Cardiac fibroblast (primary cell): ENCODE results near the gene NUCB2.
A peak's percentile ranks its signal among the peaks of the same experiment; 100 is the strongest.

Source experiments
- DNase-seq, 2 donors: peaks; one replicate each; pipeline versions ENCODE4 v3.0.0 to v3.0.0-alpha.2; 2010; ENCODE audit warnings: low read depth in 2 of 2
- H3K4me3 ChIP-seq, 2 donors: replicated peaks in 1 of 2; 1 replicate in 1 of 2; 2 replicates in 1 of 2; pipeline ENCODE4 v1.5.1; 2011; ENCODE audit warnings: low read depth in 2 of 2, low read length in 2 of 2, mild to moderate bottlenecking in 2 of 2, moderate library complexity in 1 of 2
- CTCF ChIP-seq: IDR thresholded peaks from one replicate; pipeline ENCODE4 v1.5.1; 2011; ENCODE audit warnings: low read depth, mild to moderate bottlenecking, low read length, inconsistent platforms

The NUCB2 gene

GRCh38 chr11:17331669-17332068 lies 55.1 kb downstream of the NUCB2 start:
- no peak for TF ChIP-seq CTCF
- no peak overlapping the region for H3K4me3 ChIP-seq
- no peak for DNase-seq

- no peak overlapping the region for H3K4me3 ChIP-seq
- DNase-seq, result no peak
- TF ChIP-seq CTCF, result no peak
Measured at GRCh38 chr11:17333799-17334586, 57.5 kb downstream of the NUCB2 start.

GRCh38 chr11:17343257-17343656 lies 66.7 kb downstream of the NUCB2 start:
- DNase-seq, result peak in 1 of 2 donors; percentile 38
- TF ChIP-seq CTCF, result no peak
- H3K4me3 ChIP-seq, result no peak overlapping the region

GRCh38 chr11:17343907-17344306 lies 67.4 kb downstream of the NUCB2 start:
- TF ChIP-seq CTCF, result no peak
- peak; percentile 87 to 92 for DNase-seq

GRCh38 chr11:17347676-17348075 lies 71.1 kb downstream of the NUCB2 start:
- no peak for TF ChIP-seq CTCF
- H3K4me3 ChIP-seq, result no peak overlapping the region
- DNase-seq, result peak in 1 of 2 donors; percentile 21

More at GRCh38 chr11:17343907-17344306, 67.4 kb downstream of the NUCB2 start:
- no peak overlapping the region for H3K4me3 ChIP-seq

GRCh38 chr11:17350455-17351171 lies 74.1 kb downstream of the NUCB2 start:
- H3K4me3 ChIP-seq, result no peak overlapping the region
- no peak for TF ChIP-seq CTCF

More at GRCh38 chr11:17350455-17351171, 74.1 kb downstream of the NUCB2 start:
- DNase-seq, result peak in 1 of 2 donors; percentile 19
